Type B pancreatic cell (in vitro differentiated cells): ENCODE data around the gene NPIPA7. TPM values are rescaled to one million over a fixed set of nuclear protein-coding genes. Genes with fewer than 3 reads are reported as not detected.
"Not testable (repeated sequence)": the region's sequence is repeated elsewhere in the genome, so short reads cannot be mapped to it uniquely, and the experiment has no call there.

ENCODE experiments used
- DNase-seq: peaks from one replicate; pipeline ENCODE4 v3.0.0; 2021; ENCODE audit warnings: mixed read lengths; ENCODE audit not compliant: unreplicated experiment; ENCODE audit errors: extremely low spot score
- H3K27ac Mint-ChIP-seq: 2 replicates; pipeline ENCODE4 v1.8.0; 2021; ENCODE audit warnings: mild to moderate bottlenecking, mixed read lengths
- H3K27me3 Mint-ChIP-seq: 2 replicates; pipeline ENCODE4 v1.8.0; 2021; ENCODE audit warnings: mixed read lengths
- H3K36me3 Mint-ChIP-seq: 2 replicates; pipeline ENCODE4 v1.8.0; 2021; ENCODE audit warnings: mixed read lengths
- H3K4me1 Mint-ChIP-seq: one replicate; pipeline ENCODE4 v1.8.0; 2021; ENCODE audit warnings: mixed read lengths; ENCODE audit not compliant: unreplicated experiment
- H3K4me3 Mint-ChIP-seq: 2 replicates; pipeline ENCODE4 v1.8.0; 2021; ENCODE audit warnings: mild to moderate bottlenecking, mixed read lengths
- H3K9me3 Mint-ChIP-seq: 2 replicates; pipeline ENCODE4 v1.8.0; 2021; ENCODE audit warnings: mixed read lengths
- total RNA-seq: library from RNA; stranded (reverse); gene quantifications from 2 replicates; pipeline ENCODE4 v1.2.1, GENCODE V29; 2021; ENCODE audit warnings: low replicate concordance

Gene NPIPA7
- total RNA-seq, 1 donor from 2014 or later = 8.0 TPM

DNA sequence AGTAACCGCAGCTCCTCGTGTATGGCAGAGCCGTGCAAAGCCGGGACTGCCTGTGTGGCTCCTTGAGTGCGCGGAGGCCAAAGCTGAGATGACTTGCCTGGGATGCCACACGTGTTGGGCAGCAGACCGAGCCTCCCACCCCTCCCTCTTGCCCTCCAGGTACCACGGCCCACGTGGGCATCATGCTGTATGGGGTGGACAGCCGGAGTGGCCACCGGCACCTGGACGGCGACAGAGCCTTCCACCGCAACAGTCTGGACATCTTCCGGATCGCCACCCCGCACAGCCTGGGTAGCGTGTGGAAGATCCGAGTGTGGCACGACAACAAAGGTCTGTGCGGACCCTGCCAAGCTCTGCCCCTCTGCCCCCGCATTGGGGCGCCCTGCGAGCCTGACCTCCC is 4.7 kb upstream of the NPIPA7 start:
- not testable (repeated sequence) for H3K36me3 Mint-ChIP-seq, H3K27me3 Mint-ChIP-seq, H3K27ac Mint-ChIP-seq, H3K4me3 Mint-ChIP-seq, H3K4me1 Mint-ChIP-seq, H3K9me3 Mint-ChIP-seq
- peak; percentile 16 for DNase-seq

DNA sequence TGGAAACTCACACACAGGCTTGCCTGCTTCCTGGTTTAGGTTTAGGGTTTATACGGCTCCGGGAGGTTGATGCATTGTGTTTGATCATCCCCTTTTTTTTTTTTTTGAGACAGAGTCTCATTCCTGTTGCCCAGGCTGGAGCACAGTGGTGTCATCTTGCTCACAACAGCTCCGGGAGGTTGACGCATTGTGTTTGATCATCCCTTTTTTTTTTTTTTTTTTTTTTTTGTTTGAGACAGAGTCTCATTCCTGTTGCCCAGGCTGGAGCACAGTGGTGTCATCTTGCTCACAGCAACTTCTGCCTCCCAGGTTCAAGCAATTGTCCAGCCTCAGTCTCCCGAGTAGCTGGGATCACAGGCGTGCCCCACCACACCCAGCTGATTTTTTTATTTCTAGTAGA is 20.7 kb downstream of the NPIPA7 start:
- H3K36me3 Mint-ChIP-seq, H3K27me3 Mint-ChIP-seq, H3K9me3 Mint-ChIP-seq, H3K4me3 Mint-ChIP-seq, H3K27ac Mint-ChIP-seq, DNase-seq, H3K4me1 Mint-ChIP-seq: not testable (repeated sequence)

DNA sequence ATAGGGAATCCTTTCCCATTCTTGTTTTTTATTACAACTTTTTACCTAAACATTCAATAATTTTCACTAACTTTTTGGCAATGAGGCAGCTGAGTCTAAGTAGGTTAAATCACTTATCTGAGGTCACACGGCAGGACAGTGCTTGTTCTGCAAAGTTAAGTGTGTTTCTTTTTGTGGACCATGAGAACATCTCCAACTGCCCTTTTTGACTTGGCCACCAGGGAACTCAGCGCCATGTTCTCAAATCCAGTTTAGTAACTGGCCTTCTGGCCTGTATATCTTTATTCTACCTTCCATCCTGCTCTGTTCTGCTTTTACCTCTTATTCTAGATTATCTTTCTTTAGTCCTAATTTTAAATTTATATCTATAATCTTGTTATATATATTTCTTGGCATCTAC is 23.4 kb downstream of the NPIPA7 start:
- H3K27me3 Mint-ChIP-seq, H3K4me1 Mint-ChIP-seq, H3K9me3 Mint-ChIP-seq, H3K4me3 Mint-ChIP-seq, DNase-seq, H3K36me3 Mint-ChIP-seq, H3K27ac Mint-ChIP-seq: not testable (repeated sequence)

DNA sequence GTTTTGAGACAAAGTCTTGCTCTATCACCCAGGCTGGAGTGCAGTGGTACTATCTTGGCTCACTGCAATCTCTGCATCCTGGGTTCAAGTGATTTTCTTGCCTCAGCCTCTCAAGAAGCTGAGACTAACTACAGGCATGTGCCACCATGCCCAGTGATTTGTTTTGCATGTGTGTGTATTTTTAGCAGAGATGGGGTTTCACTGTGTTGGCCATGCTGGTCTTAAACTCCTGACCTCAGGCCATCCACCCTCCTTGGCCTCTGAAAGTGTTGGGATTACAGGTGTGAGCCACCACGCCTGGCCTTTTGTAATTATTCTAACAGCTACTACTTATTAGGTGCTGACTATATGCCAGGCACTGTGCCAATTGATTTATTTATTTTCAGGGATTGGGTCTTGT is 25.3 kb downstream of the NPIPA7 start:
- not testable (repeated sequence) for H3K27ac Mint-ChIP-seq, H3K27me3 Mint-ChIP-seq, H3K4me3 Mint-ChIP-seq, H3K36me3 Mint-ChIP-seq, H3K4me1 Mint-ChIP-seq, H3K9me3 Mint-ChIP-seq, DNase-seq

DNA sequence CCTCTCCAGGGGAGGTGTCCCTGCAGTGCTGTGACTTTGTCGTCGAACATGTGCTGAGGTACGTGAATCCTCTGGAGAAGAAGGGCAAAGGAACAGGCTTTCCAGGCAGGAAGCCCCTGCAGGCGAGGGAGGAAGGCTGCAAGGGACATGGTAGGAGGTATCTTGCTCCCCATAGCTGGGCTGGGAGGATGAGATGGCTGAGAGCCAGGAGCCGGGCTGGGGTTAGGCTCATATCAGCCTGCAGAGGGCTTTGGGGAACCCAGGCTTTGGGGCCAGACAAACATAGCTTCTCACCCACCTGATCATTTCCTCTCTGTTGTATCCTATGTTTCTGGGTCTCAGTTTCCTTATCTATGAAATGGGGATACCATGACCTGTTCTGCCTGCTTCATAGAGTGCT is 26.5 kb downstream of the NPIPA7 start:
- H3K9me3 Mint-ChIP-seq, H3K36me3 Mint-ChIP-seq, DNase-seq, H3K4me1 Mint-ChIP-seq, H3K27me3 Mint-ChIP-seq, H3K27ac Mint-ChIP-seq, H3K4me3 Mint-ChIP-seq: not testable (repeated sequence)

DNA sequence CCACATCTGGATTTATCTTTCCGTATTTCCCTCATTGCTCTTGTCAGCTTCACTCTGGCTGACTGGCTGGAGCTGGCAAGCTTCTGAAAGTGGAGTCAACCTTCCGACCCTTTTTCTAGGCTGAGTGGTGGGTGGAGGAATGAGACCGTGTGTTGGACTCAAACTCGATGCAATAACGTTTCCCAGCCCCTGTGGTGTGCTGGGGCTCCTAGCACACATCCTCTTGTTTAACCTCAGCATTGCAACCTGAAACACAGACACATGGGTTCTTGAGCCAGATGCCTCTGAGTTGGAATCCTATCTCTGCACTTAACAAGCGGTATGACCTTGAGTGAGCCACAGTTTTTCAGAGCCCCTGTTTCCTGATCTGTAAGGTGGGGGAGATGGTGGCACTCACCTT is 29.5 kb downstream of the NPIPA7 start:
- H3K27me3 Mint-ChIP-seq, H3K4me1 Mint-ChIP-seq, DNase-seq, H3K36me3 Mint-ChIP-seq, H3K9me3 Mint-ChIP-seq, H3K4me3 Mint-ChIP-seq, H3K27ac Mint-ChIP-seq: not testable (repeated sequence)

DNA sequence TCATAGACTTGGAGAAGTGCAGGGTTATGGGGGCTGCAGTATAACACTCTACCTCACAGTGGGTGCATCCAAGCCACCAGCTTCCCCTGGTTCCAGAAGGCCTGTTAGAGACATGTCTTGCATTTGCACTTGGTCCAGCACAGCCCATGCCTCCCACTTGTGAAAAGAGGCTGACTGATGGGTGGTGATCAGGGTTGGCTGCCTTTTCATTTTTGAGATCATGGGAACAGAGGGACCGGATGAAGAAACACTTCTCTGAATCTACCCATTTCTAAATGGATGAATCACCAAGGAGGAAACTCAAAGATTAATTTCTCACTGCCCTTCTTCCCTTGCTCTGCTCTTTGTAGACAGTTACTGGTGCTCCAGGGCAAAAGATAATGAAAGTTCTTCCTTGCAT is 34.8 kb downstream of the NPIPA7 start:
- H3K9me3 Mint-ChIP-seq, H3K27ac Mint-ChIP-seq, H3K4me3 Mint-ChIP-seq, H3K4me1 Mint-ChIP-seq, DNase-seq, H3K27me3 Mint-ChIP-seq, H3K36me3 Mint-ChIP-seq: not testable (repeated sequence)

DNA sequence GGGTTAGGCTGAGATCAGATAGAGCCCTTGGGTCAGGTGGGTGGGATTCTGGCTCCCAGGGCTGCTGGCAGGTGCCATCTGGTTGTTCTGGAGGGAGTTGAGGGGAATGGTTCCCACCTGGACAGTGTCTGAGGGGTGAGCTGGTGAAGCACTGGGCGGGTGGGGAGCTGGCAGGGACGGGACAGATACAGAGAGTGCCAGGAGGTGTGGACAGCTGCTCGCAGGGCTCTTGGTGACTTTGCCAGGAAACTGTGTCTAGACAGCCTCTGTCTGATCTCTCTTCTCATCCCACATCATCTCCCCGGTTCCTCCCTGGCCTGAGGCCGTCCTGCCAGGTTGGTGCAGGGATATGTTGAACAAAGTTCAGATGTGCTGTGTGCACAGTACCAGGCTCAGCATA is 38.1 kb downstream of the NPIPA7 start:
- DNase-seq, H3K27ac Mint-ChIP-seq, H3K36me3 Mint-ChIP-seq, H3K27me3 Mint-ChIP-seq, H3K4me1 Mint-ChIP-seq, H3K9me3 Mint-ChIP-seq, H3K4me3 Mint-ChIP-seq: not testable (repeated sequence)

DNA sequence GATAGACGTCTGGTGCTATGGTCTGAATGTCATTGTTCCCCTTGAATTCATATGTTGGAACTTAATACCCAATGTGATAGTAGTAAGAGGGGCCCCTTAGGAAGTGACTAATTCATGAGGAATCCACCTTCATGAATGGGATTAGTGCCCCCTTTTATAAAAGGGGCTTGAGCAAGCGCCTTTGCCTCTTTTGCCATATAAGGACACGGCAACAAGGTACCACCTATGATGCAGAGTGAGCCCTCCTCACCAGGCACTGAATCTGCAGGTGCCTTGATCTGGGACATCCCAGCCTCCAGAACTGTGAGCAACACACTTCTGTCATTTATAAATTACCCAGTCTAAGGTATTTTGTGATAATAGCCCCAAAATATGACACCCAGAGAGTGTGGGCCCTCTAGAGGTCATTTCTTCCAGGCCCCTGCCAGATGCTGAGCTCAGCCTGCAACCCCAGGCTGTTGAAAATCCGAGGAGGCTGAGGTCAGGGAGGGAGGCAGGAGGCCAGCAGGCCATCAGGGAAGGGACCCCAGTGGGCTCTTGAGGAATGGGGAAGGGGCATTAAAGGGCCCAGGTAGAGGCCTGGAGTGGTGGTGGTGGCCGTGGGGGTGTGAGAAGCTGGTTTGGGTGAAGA is 39.1 kb downstream of the NPIPA7 start:
- not testable (repeated sequence) for H3K9me3 Mint-ChIP-seq, H3K4me1 Mint-ChIP-seq, H3K27me3 Mint-ChIP-seq, DNase-seq, H3K4me3 Mint-ChIP-seq, H3K36me3 Mint-ChIP-seq, H3K27ac Mint-ChIP-seq

DNA sequence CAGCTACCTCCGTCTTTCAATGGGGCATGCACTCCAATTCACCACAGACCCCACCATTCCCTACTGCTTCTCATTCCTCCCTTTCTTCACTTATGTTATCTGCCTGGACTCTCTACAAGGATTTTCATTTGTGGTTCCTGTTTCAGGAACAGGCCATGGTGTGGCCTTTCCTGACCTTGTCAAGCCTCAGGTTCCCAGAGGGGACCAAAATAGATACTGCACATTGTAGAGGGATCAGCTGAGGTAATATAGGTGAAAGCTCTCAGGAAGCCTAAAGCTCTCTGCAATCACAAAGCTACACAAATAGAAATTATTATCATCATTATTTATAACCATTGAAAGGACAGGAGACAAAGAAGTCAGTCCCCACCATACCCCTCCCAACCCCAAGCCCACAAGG is 41.6 kb downstream of the NPIPA7 start:
- not testable (repeated sequence) for H3K27me3 Mint-ChIP-seq, DNase-seq, H3K27ac Mint-ChIP-seq, H3K4me1 Mint-ChIP-seq, H3K36me3 Mint-ChIP-seq, H3K4me3 Mint-ChIP-seq, H3K9me3 Mint-ChIP-seq

DNA sequence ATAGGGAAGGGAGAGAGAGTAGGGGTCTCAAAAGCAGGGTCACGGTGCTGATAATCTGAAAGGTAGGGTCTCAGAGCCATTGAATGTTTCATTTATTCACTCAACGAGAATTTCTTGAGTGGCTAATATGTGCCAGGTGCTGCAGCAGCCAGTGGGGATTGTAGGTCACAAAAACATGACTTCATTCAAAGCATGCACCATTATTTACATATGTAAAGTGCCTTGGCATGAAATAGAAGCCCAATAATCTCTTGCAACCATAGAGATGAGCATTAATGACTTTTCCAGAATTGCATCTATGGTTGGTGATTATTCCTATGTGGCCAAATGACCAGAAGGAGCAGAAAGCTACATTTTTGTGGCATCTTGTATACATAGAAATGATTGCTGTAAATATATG is 46.2 kb downstream of the NPIPA7 start:
- H3K27ac Mint-ChIP-seq, H3K27me3 Mint-ChIP-seq: not testable (repeated sequence)

DNA sequence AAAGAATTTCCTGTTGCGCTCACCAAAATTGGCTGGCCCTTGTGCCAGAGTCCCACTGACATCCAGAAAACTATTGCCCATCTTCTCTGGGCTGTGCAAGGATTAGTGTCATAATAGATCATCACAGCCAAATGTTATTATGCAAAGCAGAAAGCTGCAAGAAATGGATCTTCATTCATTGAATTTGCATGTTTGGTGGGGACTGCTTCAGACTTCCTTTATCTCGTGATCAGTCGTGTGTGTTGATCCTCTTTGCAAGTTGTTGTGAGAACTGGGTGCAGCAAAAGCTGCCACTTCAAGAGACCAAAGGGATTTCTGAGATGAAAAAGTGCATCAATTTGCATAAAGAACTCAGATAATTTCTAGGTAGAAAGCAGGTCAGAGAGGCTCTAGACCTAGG is 52.2 kb downstream of the NPIPA7 start:
- not testable (repeated sequence) for H3K27ac Mint-ChIP-seq, H3K9me3 Mint-ChIP-seq, H3K27me3 Mint-ChIP-seq, H3K4me3 Mint-ChIP-seq, DNase-seq, H3K36me3 Mint-ChIP-seq, H3K4me1 Mint-ChIP-seq

More for the DNA sequence above, 46.2 kb downstream of the NPIPA7 start:
- not testable (repeated sequence) for H3K4me1 Mint-ChIP-seq, H3K36me3 Mint-ChIP-seq, DNase-seq, H3K9me3 Mint-ChIP-seq, H3K4me3 Mint-ChIP-seq

DNA sequence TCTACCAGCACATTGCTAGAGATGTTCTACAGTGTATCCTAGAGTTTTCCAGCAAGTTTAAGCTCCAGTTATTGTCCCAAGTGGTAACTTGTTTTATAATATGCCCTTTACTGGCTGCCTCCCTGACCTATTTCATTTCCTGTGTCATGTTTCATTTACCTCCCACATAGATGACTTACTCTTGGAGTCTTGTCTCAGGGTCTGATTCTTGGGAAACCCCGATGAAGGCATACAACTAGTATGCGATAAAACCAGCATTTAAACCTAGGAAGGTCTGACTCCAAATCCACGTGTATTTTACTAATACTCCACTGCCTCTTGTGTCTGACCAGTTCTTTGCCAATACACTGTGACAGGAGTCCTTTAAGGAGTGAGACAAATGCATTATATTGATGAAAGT is 55.8 kb downstream of the NPIPA7 start:
- not testable (repeated sequence) for H3K27ac Mint-ChIP-seq, H3K4me1 Mint-ChIP-seq, H3K27me3 Mint-ChIP-seq, H3K9me3 Mint-ChIP-seq, DNase-seq, H3K36me3 Mint-ChIP-seq, H3K4me3 Mint-ChIP-seq

DNA sequence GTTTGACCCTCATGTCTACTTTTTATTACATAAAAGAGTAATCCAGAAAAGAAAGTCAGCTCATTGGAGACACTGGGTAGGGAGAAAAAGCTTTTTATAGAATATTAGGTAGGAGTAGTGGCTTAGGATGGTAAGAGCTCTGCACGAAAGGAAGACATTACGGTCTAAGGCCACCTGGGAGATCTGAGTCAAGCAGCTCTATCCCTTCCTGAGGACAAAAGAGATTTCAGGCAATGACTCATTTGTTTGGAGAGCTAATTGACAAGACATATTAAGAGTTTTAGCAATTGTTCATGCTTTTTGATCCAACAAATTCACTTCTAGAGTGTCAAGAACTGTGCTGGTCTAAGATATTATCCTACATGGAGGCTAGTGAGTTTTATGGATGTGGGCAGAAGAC is 62.5 kb downstream of the NPIPA7 start:
- not testable (repeated sequence) for H3K4me3 Mint-ChIP-seq, H3K9me3 Mint-ChIP-seq, H3K4me1 Mint-ChIP-seq

More for the DNA sequence above, 62.5 kb downstream of the NPIPA7 start:
- not testable (repeated sequence) for H3K27ac Mint-ChIP-seq, H3K27me3 Mint-ChIP-seq, H3K36me3 Mint-ChIP-seq, DNase-seq
